DOHH2 (cell line): ENCODE measurements around the gene HOXB8.

Experiments
- H3F3A ChIP-seq: fragments of 200-600 bp; sonication (generic), shearing (Covaris generic); 2 replicates; pipeline ENCODE4 v1.6.0; 2016; ENCODE audit warnings: antibody characterized with exemption, mild to moderate bottlenecking; ENCODE audit not compliant: control insufficient read depth, insufficient read depth
- H3K27ac ChIP-seq: fragments of 200-600 bp; sonication (generic); 2 replicates; pipeline ENCODE4 v1.5.1; 2014; ENCODE audit warnings: low read depth, mild to moderate bottlenecking, low read length, moderate library complexity
- H3K27me3 ChIP-seq: fragments of 200-600 bp; sonication (generic); 2 replicates; pipeline ENCODE4 v1.6.1; 2014; ENCODE audit warnings: mild to moderate bottlenecking, low read length, mixed read lengths; ENCODE audit not compliant: control insufficient read depth
- H3K36me3 ChIP-seq: fragments of 200-600 bp; sonication (generic); 2 replicates; pipeline ENCODE4 v1.6.1; 2014; ENCODE audit warnings: mild to moderate bottlenecking, low read length, moderate library complexity, mixed read lengths; ENCODE audit not compliant: control insufficient read depth
- H3K4me1 ChIP-seq: fragments of 200-600 bp; sonication (generic); 2 replicates; pipeline ENCODE4 v1.6.1; 2014; ENCODE audit warnings: mild to moderate bottlenecking, low read length, mixed read lengths; ENCODE audit not compliant: control insufficient read depth
- H3K4me2 ChIP-seq: fragments of 200-600 bp; sonication (generic); 2 replicates; pipeline ENCODE4 v1.6.0; 2014; ENCODE audit warnings: mild to moderate bottlenecking, low read length, moderate library complexity
- H3K4me3 ChIP-seq: fragments of 200-600 bp; sonication (generic); 2 replicates; pipeline ENCODE4 v1.5.1; 2014; ENCODE audit warnings: mild to moderate bottlenecking, low read length, mixed read lengths
- H3K79me2 ChIP-seq: fragments of 200-600 bp; sonication (generic); 2 replicates; pipeline ENCODE4 v1.6.1; 2014; ENCODE audit warnings: mild to moderate bottlenecking, low read length, mixed read lengths; ENCODE audit not compliant: control insufficient read depth
- H3K9me2 ChIP-seq: fragments of 200-600 bp; sonication (generic); replicated peaks from 2 replicates; pipeline ENCODE4 v1.6.1; 2014; ENCODE audit warnings: mild to moderate bottlenecking, low read length, mixed read lengths; ENCODE audit not compliant: control insufficient read depth
- H3K9me3 ChIP-seq: fragments of 200-600 bp; sonication (generic); 2 replicates; pipeline ENCODE4 v1.6.1; 2014; ENCODE audit warnings: antibody characterized with exemption, low read length, mixed read lengths; ENCODE audit not compliant: control insufficient read depth, insufficient read depth
- H4K20me1 ChIP-seq: fragments of 200-600 bp; sonication (generic); 2 replicates; pipeline ENCODE4 v1.6.0; 2014; ENCODE audit warnings: low read depth, mild to moderate bottlenecking, antibody characterized with exemption, low read length, moderate library complexity; ENCODE audit not compliant: control insufficient read depth, insufficient read depth
- CTCF ChIP-seq: fragments of 200-600 bp; sonication (generic); IDR thresholded peaks from one replicate; pipeline ENCODE4 v1.5.1; 2014; ENCODE audit warnings: antibody characterized with exemption, mild to moderate bottlenecking, low read depth, low read length; ENCODE audit not compliant: poor library complexity, severe bottlenecking
- EZH2phosphoT487 ChIP-seq: fragments of 200-600 bp; sonication (generic); IDR thresholded peaks from 2 replicates; pipeline ENCODE4 v1.6.1; 2017; ENCODE audit warnings: borderline replicate concordance, mild to moderate bottlenecking, antibody characterized with exemption, low read length, moderate library complexity, mixed read lengths

HOXB8 gene

GRCh38 chr17:48576479-48577309, 38.4 kb downstream of the HOXB8 start:
- Histone ChIP-seq H3K27ac (no peak overlapping the region), H3K4me3 (peak overlapping the region; percentile 78)

GRCh38 chr17:48575673-48576478, 39.2 kb downstream of the HOXB8 start:
- Histone ChIP-seq H3K36me3 (peaks cover 4% of the 10 kb centered on the region; the same call in 1 of the 2 replicates), H4K20me1 (no peaks in the 10 kb centered on the region), H3F3A (0 out of 2 replicates have a peak, but pooled peaks cover 9% of the 10 kb centered on the region), H3K4me1 (peaks cover 29% of the 10 kb centered on the region), H3K27me3 (peaks cover 19% of the 10 kb centered on the region), H3K4me3 (no peak overlapping the region), H3K9me3 (no peaks in the 10 kb centered on the region), H3K4me2 (no peak overlapping the region), H3K9me2 (no peaks in the 10 kb centered on the region), H3K79me2 (peaks cover 12% of the 10 kb centered on the region), H3K27ac (no peak overlapping the region)
- TF ChIP-seq EZH2phosphoT487: no peak
- TF ChIP-seq CTCF: no peak

More at GRCh38 chr17:48576479-48577309, 38.4 kb downstream of the HOXB8 start:
- Histone ChIP-seq H3F3A (peaks cover 9% of the 10 kb centered on the region; the same call in 1 of the 2 replicates), H3K9me2 (no peaks in the 10 kb centered on the region), H3K9me3 (no peaks in the 10 kb centered on the region), H3K79me2 (peaks cover 12% of the 10 kb centered on the region), H4K20me1 (no peaks in the 10 kb centered on the region), H3K27me3 (peaks cover 27% of the 10 kb centered on the region), H3K36me3 (peaks cover 4% of the 10 kb centered on the region; the same call in 1 of the 2 replicates), H3K4me1 (peaks cover 29% of the 10 kb centered on the region), H3K4me2 (peak overlapping the region; percentile 91)
- TF ChIP-seq CTCF (no peak), EZH2phosphoT487 (no peak)

DNA sequence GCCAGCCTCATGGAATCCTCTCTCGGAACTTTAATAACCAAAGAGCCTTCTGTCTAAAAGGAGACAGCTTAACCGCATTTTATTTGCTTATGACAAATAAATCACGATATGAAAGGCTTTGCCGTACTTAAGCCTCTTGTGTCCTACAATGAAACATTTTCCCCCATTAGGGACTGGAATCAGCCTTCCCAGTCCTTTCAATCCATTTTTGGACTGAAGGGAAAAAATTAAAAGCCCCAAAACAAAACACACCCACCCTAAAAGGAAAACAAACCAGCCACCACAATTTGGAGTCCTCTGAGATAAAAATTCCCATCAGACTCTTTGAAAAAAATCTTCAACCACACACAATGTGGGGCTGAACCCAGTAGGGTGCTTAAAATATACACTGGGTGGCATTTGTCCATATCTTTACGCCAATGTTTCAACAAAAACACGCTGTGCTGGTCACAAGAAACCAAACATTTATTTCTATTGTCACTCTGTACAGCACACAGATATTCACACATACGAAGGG, 40.0 kb downstream of the HOXB8 start:
- no peak overlapping the region for H3K27ac ChIP-seq
- H3K79me2 ChIP-seq: peaks cover 12% of the 10 kb centered on the region
- TF ChIP-seq EZH2phosphoT487 (no peak), CTCF (no peak)
- peaks cover 4% of the 10 kb centered on the region; the same call in 1 of the 2 replicates for H3K36me3 ChIP-seq
- H3K9me3 ChIP-seq: no peaks in the 10 kb centered on the region
- no peaks in the 10 kb centered on the region for H4K20me1 ChIP-seq
- peaks cover 22% of the 10 kb centered on the region for H3K4me1 ChIP-seq
- no peak overlapping the region for H3K4me2 ChIP-seq
- H3K9me2 ChIP-seq: no peaks in the 10 kb centered on the region
- H3K4me3 ChIP-seq: no peak overlapping the region
- 0 out of 2 replicates have a peak, but pooled peaks cover 4% of the 10 kb centered on the region for H3F3A ChIP-seq
- peaks cover 12% of the 10 kb centered on the region for H3K27me3 ChIP-seq
